Testis (tissue), 2 donors: ENCODE results near the gene SMOC2.

Experiments
- CTCF ChIP-seq, 3 experiments: fragments of 450-650 bp in 2 of 3; fragments of 200-600 bp in 1 of 3; sonication (generic) in 1 of 3; IDR thresholded peaks; one replicate each; pipeline ENCODE4 v1.5.1; 2016 to 2019; ENCODE audit warnings: antibody characterized with exemption in 3 of 3, mild to moderate bottlenecking in 2 of 3, moderate library complexity in 1 of 3
- POLR2A ChIP-seq: fragments of 450-650 bp; IDR thresholded peaks from one replicate; pipeline ENCODE4 v1.6.1; 2017; ENCODE audit warnings: antibody characterized with exemption, mild to moderate bottlenecking, moderate library complexity

DNA sequence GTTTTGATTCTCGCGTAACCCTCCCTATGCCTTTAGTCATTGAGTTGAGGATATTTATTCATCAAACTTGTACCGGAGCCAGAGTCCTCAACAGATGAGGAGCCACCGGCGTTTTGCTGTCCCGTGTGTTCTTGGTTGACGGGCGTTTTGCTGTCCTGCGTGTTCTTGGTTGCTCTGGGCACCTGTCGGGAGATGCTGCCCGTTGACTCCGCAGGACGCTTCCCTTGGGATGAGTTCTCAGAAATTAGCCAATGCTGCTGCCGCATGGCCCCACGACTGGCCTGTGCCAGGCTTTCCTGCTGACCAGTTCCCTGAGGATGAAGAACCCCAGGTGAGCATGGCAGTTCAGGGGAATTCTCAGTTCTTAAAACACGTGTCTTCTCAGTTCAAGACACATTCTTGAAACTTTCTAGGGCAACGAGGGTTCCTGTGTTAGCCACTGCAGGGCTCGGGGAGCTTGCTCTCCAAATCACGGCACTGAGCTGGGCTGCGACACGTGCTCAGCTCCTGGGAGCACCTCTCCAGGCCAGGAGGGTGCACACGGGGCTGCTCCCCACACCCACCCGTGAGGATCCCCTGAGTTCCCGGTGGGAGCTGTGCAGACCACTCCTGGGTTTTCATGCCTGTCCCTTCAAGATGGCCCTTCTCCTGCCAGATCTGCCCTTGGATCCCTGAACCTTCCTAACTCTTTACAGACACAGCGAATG, 265.6 kb downstream of the SMOC2 start:
- TF ChIP-seq CTCF (IDR thresholded peaks at IDR 0.05) (no peak), POLR2A (no peak)
